Measurements from ENCODE around the gene FBXW9. TPM values are rescaled to one million over a fixed set of nuclear protein-coding genes. Genes with fewer than 3 reads are reported as not detected.
"Not testable (repeated sequence)": the region's sequence is repeated elsewhere in the genome, so short reads cannot be mapped to it uniquely, and the experiment has no call there.

The FBXW9 gene
- total RNA-seq, 1 donor from 2014 or later, result 6.5 TPM

DNA sequence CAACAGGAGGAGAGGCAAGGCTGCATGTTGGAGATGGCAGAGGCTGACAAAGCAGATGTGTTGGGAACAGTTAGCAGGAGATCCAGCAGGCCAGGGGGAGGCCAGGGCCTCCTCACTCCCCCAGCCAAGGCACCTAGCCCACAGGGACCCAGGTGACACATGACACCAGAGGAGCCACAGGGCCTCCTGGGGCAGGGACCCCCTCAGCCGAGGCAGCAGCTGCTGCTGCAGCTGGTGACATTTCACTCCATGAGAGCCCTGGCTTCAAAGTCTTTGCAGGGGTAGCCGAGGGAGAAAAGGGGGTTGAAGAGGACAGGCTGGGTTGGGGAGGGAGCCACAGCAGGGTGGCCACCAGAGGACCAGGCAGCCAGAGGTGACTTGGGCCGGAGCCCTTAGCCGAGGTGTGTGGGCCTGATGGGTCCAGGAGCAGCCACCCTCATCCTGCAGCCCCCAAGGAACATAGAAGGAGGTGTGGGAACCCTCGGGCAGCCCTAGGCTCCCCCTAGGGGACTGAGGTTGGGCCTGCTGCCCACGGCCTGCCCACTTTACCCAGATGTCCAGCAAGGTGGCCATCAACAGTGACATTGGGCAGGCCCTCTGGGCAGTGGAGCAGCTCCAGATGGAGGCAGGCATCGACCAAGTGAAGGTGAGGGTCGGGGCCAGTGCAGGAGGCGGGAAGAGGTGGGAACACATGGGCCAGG is 8.8 kb downstream of the FBXW9 start, which contains the start of gene GNG14:
Gene GNG14, plus strand, starts transcription at position 503 of the 701 bp plus-strand sequence. Its CDS starts 51 bp downstream, at position 554.
- DNase-seq (ENCODE audit: low spot score in 2 of 2) (no peak), FAIRE-seq (no peak)

DNA sequence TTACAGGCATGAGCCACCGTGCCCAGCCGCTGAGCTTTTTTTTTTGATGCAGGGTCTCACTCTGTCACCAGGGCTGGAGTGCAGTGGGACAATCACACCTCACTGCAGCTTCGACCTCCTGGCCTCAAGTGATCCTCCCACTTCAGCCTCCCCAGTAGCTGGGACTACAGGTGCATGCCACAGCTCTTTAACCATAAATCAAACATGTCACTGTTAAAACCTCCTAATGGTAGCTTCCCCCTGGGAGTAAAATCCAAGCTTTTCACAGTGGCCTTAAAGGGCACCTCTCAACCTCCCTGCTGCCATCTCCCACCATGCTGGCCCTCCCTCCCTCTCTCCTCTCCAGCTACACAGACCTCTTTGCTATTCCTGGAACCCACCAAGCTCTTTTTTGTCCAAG is 10.6 kb downstream of the FBXW9 start:
- no peak for DNase-seq (ENCODE audit: low spot score in 2 of 2)
- FAIRE-seq, result no peak

DNA sequence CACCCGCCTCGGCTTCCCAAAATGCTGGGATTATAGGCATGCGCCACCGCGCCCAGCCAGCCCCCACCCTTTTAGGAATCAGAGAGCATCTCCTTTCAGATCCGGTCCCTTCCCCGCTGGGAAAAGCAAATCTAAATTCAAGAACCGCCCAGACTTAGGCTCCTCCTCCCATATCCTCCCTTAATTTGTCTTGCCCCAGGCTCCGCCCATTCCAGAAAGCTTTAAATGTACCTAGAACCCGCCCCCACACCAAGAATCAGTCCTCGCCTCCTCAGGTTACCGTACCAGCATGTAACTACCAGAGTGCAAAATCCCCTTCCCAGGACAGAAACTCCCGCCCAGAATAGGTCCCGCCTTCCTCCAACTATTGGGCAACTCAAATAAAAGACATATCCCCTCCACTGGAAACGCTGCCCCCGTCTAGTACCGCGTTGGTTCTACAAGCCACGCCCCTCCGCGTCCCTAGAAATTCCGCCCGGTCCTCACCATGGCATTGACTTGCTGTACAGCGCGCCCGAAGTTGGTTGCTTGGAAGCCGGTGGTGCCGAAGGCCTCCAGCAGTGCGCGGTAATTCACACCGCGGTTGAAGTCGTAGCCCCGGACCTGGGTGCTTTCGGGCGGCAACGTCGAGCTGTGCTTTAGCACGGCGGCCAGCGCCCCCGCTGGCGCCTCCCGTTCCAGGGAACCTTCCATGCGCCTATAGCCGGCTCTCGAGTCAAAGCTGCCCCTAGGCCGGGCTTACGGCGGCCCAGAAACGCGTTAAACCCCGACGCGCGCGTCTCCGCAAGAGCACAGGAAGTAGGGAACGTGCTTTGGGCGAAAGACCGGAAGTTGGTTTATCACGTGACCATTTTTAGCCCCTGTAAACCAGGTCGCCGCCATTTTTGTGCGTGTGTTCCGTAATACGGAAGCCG is 15.1 kb downstream of the FBXW9 start, which contains the start of gene DHPS:
Gene DHPS, minus strand, starts transcription at position 807 of the 914 bp plus-strand sequence. Its CDS starts 114 bp downstream, at position 693.
- FAIRE-seq (peak; percentile 10), DNase-seq (ENCODE audit: low spot score in 2 of 2) (peak; percentile 90 to 95)

DNA sequence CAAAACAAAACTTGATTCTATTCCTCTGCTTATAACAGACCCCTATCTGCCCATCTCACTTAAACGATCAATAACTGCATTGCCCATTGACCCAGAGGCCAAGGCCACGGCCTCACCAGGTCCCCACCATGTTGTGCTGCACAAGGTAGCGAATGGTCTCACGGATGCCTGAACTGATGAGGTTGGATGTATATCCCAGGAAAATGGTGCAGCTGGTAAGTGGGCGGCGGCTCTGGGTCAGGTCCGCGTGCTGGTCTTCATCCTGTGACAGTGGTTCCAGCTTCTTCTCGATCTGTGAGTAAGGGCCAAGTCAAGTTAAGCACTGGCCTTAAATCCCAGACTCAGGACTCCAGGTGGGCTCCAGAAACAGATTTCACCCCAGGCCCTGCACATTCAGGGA is 16.4 kb downstream of the FBXW9 start:
- DNase-seq (ENCODE audit: low spot score in 2 of 2), result no peak
- FAIRE-seq, result no peak

DNA sequence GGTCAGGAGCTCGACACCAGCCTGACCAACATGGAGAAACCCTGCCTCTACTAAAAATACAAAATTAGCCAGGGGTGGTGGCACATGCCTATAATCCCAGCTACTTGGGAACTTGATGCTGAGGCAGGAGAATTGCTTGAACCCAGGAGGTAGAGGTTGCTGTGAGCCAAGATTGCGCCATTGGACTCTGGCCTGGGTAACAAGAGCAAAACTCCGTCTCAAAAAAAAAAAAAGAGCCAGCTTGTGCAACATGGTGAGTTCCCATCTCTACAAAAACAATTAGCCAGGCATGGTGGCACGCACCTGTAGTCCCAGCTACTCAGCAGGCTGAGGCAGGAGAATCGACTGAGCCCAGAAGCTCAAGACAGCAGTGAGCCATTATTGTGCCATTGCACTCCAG is 18.4 kb downstream of the FBXW9 start:
- DNase-seq (ENCODE audit: low spot score in 2 of 2); FAIRE-seq: not testable (repeated sequence)

DNA sequence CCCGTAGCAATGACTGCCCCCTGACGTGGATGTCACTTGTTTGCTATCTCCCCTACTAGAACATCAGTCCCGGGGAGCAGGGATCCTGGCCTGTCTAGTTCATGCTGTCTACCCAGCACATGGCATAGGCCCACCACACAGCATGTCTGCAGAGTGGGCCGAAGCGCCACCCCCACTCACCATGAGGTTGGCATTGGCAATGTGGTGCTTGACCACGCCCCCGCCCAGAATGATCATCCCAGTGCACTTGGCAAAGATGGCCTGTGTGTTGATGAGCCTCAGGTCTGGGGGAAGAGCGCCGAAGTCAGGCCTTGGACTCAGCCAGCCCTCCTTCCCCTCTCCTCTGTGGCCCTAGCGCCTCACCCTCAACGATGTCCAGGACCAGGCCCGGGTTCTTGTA is 19.5 kb downstream of the FBXW9 start:
- FAIRE-seq (no peak), DNase-seq (ENCODE audit: low spot score in 2 of 2) (no peak)

DNA sequence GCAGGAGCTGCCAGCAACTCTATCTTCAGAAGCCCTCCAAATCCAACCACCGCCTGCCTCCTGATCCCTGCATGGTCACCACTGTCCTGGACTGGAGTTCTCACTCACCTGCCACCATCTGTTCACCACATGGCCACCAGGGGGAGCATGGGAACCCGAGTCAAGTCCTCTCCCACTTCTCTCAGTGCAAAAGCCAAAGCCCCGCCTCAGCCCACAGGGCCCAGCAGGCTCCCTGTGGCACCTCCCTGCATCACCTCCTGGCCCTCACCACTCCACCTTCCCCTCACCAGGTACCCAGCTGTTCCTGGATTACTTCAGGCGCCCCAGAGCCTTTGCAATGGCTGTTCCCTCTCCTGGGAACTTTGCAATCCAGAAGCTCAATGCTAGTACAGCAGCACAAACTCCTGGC is 20.0 kb downstream of the FBXW9 start:
- DNase-seq (ENCODE audit: low spot score in 2 of 2) (peak in 1 of 2 donors; percentile 75), FAIRE-seq (no peak)

DNA sequence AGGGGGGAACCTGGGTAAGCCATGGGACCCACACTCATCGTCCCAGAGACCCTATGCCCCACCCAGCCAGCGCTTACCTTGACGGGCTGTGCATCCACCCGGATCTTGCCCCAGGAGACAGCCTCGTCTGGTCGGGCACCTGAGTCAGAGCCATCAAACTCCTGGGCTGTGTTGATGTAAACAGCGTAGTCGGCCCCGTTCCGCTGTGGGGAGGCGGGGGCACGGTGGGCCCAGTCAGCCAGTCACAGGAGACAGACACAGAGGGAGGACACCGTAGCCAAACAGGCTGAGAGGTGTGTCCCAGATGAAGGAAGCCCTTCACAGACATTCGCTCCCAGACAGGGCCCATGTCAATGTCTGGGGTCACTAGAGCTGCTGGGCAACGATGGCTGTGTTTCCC is 20.5 kb downstream of the FBXW9 start:
- no peak for FAIRE-seq
- DNase-seq (ENCODE audit: low spot score in 2 of 2), result no peak

DNA sequence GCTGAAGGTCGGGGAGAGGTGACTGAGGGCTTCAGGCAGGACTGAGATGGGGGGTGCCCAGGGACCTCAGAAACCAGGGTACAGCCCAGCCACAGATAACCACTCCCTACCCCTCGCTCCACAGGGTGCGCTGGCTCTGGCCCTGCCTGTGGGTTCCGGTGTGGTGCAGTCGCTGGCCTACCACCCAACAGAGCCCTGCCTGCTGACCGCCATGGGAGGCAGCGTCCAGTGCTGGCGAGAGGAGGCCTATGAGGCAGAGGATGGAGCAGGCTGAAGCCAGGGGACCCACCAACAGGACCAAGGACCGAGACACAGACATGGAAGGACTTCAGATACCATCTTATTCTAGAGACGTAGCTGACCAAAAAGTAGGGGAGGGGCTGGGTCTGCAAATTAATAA is 21.0 kb downstream of the FBXW9 start:
- DNase-seq (ENCODE audit: low spot score in 2 of 2) (no peak), FAIRE-seq (no peak)

DNA sequence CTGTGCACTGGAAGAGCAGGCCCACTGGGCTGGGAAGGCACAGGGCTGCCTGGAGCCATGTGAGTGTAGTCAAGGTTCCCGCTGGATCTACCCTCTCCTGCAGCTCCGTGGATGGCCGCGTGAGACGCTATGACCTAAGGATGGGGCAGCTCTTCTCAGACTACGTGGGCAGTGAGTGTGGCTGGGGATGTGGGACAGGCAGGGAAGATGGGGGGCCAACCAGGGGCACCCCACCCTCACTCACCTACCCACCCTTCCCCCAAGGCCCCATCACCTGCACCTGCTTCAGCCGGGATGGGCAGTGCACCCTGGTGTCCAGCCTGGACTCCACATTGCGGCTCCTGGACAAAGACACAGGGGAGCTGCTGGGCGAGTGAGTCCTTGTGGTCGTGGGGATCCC is 23.7 kb downstream of the FBXW9 start:
- DNase-seq (ENCODE audit: low spot score in 2 of 2) (no peak), FAIRE-seq (no peak)

DNA sequence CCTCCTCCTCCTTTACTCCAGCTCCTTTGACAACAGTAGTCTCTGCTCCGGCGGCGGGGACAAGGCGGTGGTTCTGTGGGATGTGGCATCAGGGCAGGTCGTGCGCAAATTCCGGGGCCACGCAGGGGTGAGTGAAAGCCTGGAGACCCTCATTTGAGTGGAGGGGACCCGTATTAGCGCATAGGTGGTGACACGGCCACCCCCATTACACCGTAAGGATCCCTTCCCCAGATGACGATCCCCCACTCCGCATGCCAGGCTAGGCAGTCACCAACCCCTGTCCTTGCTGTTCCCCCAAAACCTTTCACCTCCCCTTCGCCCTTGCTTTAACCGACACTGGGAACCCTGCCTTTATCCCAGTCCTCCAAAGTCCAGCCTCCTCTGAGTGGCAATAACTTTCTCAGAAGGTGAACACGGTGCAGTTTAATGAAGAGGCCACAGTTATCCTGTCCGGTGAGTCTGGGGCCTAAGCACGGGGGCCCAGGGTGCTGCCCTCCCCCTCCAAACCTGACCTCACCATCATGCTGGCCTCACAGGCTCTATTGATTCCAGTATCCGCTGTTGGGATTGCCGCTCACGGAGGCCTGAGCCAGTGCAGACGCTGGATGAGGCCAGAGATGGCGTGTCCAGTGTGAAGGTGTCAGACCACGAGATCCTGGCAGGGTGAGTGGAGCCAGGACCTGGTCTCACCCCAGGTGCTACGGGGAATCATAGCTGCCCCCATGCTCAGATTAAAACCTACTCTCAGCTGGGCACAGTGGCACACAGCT is 26.1 kb downstream of the FBXW9 start:
- no peak for FAIRE-seq
- DNase-seq (ENCODE audit: low spot score in 2 of 2), result no peak

DNA sequence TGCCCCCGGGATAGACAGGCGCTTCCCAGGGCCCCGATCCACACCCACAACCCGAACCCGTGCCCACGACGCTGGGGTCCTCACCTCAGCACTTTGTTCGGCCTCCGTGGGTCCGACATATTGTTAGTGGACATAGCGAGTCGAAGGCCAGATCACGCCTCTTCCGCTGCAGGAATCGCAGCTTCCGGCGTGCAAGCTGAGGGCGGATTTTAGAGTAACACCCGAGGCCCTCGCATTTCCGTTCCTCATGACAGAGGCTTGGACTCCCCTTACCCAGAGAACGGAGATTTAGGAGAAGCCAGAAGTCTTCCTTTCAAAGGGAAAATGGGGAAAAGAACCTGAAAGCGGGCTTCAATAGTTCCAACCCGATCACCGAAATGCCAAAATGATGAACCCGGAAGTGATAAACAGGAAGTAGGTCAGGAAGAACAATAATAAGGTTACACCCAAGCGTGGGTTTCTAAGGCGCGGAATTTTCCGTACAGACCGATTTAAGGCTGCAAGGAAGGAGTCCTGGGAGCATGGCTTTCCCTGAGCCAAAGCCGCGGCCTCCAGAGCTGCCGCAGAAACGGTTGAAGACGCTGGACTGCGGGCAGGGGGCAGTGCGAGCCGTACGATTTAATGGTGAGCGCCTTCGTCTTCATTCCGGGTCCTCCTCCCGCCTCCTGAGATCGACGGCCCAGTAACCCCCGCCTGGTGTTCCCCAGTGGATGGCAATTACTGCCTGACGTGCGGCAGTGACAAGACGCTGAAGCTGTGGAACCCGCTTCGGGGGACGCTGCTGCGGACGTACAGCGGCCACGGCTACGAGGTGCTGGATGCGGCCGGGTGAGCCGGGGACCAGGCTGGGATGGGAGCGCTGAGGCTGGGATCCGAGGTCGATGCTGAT is 26.9 kb downstream of the FBXW9 start:
- DNase-seq (ENCODE audit: low spot score in 2 of 2) (peak; percentile 85 to 86), FAIRE-seq (no peak)

DNA sequence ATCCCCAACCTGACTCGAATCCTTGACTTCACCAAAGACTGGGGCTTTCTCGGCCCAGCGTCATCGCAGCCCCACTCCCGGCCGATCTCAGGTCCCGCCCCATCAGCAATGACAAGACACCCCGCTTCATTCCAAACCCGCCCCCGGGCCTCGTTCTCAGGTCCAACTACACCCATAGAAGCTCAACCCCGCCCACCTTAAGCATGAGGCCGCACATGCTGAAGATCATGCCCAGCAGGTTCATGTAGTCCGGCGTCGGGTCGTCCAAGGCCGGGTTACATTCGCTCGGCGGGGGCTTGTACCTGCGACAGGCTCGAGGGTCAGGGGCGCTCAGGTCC is 27.5 kb downstream of the FBXW9 start:
- DNase-seq (ENCODE audit: low spot score in 2 of 2) (peak in 1 of 2 donors; percentile 66), FAIRE-seq (no peak)

DNA sequence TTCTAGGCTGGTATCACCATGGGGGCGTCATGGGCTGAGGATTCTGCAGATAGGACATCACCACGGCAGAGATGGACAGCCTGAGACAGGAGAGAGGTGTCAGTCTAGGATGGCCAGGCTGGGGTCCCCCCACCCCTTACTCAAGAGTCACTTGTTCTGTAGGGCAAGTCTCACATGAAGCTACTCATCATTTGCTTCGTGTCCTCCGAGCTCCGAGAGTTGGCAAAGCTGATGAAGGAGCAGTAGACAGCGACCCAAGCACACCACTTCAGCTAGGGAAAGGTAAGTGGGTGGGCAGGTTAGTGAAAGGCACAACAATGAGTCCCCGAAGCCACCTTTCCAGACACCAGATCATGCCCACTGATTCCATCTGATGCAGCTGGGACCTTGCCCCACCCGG is 28.1 kb downstream of the FBXW9 start:
- no peak for DNase-seq (ENCODE audit: low spot score in 2 of 2)
- no peak for FAIRE-seq

DNA sequence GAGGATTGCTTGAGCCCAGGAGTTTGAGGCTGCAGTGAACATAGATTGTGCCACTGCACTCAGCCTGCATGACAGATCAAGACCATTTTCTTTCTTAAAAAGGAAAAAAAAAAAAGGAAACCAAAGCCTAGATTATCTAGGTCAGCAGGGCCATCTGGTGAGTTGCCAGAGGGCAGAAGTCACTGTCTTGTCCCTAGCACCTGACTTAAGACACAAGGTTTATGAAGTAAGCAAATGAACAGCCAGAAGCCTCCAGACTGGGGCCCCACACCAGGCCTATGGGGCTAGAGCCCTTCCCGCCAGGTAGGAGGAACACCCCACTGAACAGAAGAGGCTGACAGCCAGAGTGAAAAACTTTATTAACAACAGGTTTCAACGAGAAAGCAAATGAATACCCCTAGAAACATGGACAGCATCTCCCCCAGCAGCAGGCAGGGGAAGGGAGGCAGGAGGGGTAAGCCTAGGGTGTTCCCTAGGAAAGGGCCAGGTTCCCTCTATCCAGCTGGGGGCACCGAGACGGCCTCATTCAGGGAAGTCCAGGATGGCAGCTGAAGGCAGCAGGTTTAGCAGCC is 28.6 kb downstream of the FBXW9 start:
- no peak for FAIRE-seq
- DNase-seq (ENCODE audit: low spot score in 2 of 2), result no peak

DNA sequence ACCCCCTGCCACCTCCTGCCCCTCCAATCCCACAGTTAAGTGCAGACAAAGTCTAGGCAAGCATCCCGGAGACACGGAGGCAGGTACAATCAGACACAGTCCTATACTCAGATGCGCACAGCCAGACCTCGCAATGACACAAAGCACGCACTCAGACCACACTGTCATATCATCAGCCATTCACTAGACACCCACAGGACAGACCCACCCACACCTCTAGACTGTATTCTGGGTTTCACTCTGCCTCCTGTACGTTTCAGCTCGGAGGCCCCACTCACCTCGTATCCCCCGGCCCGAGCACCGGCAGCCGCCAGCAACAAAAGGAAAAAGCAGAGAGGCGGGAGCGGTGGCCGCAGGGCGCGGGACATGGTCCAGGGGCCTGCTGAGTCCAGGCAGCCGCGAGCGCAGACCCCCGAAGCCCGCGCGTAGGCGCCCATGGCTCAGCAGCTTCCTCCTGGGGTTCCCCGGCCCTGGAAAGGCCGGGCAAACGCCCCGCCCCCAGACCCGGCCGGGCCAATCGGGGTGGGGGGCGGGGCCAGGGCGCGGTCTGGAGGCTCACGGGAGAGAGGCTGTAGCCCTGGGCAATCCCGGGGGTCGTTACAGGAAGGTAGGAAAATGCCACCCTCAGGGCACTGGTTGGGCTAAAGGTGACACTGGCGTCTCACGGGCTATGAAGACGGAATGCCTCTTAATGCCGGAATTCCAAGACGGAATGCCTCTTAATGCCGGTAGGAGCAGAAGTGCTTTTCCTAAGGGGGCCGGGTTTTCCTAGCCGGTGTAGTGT is 30.0 kb downstream of the FBXW9 start, which contains the start of the genes MAN2B1 and WDR83:
Gene MAN2B1, minus strand, starts transcription at position 478 of the 784 bp plus-strand sequence. Its CDS starts 41 bp downstream, at position 437.
Gene WDR83, plus strand, starts transcription at position 543 of the 784 bp plus-strand sequence. CDS start 2,984 bp downstream, outside the sequence.
- FAIRE-seq (no peak), DNase-seq (ENCODE audit: low spot score in 2 of 2) (peak; percentile 84 to 93)

DNA sequence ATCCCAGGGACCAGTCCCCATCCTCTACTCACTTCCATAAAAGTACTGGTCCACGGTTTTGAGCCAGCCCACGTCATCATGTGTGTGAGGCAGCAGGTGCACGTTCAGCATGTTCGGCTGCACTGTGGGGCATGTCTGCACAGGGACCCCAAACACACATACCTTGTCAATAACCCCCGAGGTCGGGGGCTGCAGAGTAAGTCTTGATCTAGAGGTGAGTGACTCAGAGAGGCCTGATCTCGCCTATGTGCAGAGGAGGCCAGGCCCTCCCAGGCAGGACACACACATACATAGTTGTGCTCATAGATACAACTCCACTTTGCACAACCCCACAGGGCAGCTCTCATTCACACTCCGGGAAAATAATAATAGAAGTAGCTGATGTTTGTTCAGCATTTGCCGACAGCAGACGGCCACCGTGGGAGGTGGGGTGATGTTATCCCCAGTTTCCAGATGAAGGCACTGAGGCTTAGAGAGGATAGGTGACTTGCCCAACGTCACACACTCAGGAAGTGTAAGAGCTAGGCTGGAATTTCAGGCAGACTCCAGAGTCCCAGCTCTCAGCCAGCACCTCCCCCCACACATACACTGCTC is 30.7 kb downstream of the FBXW9 start:
- FAIRE-seq, result no peak
- DNase-seq (ENCODE audit: low spot score in 2 of 2), result no peak

DNA sequence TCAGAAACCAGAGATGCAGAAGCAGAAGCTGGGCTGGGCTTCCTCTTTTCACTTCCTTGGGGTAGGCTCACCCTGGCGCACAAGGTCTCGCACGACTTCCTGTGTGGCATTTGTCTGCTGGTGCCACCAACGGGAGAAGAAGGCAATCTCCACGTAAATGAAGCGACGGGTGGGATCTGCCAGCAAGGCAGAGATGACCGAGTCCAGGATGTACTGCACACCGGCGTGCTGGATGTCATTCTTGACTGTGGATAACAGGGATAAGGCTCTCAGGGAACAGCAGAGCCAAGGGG is 31.2 kb downstream of the FBXW9 start:
- DNase-seq (ENCODE audit: low spot score in 2 of 2), result no peak
- FAIRE-seq, result no peak

Measured in frontal cortex (tissue), 4 donors.